Body of pancreas (tissue), 4 donors: ENCODE measurements around the gene DDX6.

ENCODE experiments used
- POLR2A ChIP-seq, 3 donors: fragments of 450-650 bp; IDR thresholded peaks; one replicate each; pipeline ENCODE4 v1.6.1; 2016; ENCODE audit warnings: antibody characterized with exemption in 3 of 3, mild to moderate bottlenecking in 2 of 3
- TF ChIP-seq, protein P1 (sequence below), 7 experiments: fragments of 450-650 bp in 4 of 7; fragments of 200-600 bp in 3 of 7; sonication (generic) in 3 of 7; IDR thresholded peaks; one replicate each; pipeline ENCODE4 v1.5.1; 2016 to 2019; ENCODE audit warnings: antibody characterized with exemption in 7 of 7

DNA sequence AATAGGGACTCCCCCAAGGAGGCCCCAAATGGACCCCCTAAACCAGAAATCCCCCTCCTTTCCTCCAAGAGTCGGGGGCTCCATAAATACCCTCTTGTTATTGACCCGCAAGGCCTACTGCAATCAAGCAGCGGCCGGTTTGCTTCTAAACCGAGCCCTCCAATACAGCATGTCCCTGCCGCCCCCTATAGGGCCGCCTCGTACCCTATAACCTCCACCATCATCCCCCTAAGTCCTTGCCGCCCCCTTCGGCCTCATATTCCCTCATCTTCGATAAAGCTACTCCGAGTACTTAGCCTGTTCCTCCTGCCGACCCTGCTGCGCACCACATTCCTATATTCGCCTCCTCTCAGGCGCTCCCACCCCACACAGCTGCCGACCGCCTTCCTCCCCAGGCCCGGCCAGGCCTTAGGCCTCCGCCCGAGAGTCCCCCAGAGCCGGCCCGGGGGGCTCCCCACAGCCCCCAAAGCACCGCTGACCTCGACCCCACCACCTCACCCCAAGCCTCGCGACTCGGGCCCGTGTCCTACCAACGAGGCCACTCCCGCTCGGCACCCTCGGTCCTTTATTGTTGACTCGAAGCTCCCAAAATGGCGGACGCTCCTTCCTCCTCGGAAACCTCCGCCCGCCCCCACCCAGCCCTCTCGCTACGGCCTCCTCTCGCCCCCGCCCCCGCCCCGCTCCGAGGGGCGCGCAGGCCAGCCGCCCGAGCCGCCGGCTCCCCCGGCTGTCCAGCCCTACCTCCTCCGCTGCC is 430 bp downstream of the DDX6 start:
- TF ChIP-seq, protein P1, sequence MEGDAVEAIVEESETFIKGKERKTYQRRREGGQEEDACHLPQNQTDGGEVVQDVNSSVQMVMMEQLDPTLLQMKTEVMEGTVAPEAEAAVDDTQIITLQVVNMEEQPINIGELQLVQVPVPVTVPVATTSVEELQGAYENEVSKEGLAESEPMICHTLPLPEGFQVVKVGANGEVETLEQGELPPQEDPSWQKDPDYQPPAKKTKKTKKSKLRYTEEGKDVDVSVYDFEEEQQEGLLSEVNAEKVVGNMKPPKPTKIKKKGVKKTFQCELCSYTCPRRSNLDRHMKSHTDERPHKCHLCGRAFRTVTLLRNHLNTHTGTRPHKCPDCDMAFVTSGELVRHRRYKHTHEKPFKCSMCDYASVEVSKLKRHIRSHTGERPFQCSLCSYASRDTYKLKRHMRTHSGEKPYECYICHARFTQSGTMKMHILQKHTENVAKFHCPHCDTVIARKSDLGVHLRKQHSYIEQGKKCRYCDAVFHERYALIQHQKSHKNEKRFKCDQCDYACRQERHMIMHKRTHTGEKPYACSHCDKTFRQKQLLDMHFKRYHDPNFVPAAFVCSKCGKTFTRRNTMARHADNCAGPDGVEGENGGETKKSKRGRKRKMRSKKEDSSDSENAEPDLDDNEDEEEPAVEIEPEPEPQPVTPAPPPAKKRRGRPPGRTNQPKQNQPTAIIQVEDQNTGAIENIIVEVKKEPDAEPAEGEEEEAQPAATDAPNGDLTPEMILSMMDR (IDR thresholded peaks at IDR 0.05) = peak in 5 of 7 experiments; percentile 14 to 62 (median 19)
- peak in 1 of 3 donors; percentile 22 for TF ChIP-seq POLR2A (IDR thresholded peaks at IDR 0.05)
